ENCODE data around the gene PARL. TPM values are rescaled to one million over a fixed set of nuclear protein-coding genes. Genes with fewer than 3 reads are reported as not detected.

Gene PARL
- total RNA-seq, 1 donor from 2014 or later, result 70.5 TPM

DNA sequence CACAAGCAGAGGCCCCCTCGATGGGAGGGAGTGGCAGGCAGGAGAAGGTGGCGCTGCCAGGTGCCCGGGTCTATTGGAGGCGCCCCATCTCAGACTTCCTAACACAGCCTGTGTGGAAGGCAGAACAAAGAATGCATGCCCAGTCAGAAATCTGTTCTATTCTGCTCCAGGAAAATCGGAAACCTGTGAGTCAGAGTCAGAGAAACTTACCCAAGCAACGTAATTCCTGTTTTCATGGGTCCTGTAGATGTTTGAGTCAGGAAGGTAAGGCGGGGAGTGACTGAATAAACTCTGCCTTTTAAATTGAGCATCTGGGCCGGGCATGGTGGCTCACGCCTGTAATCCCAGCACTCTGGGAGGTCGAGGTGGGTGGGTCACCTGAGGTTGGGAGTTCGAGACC lies 73.0 kb downstream of the PARL start:
- Histone ChIP-seq H3K79me2 (ENCODE audit: low read depth) (no peaks in the 10 kb centered on the region), H3K4me3 (no peak overlapping the region), H3K27me3 (no peaks in the 10 kb centered on the region), H3K4me1 (no peaks in the 10 kb centered on the region), H3K4me2 (no peak overlapping the region), H3K27ac (no peak overlapping the region), H3K9me3 (ENCODE audit: low read depth) (no peaks in the 10 kb centered on the region), H3F3A (ENCODE audit: low read depth) (peaks cover 6% of the 10 kb centered on the region), H4K20me1 (ENCODE audit: low read depth) (no peaks in the 10 kb centered on the region), H3K9ac (no peak overlapping the region), H3K36me3 (no peaks in the 10 kb centered on the region), H2AFZ (replicated peaks) (no peak overlapping the region)
- TF ChIP-seq EZH2 (IDR thresholded peaks at IDR 0.05) (no peak), EZH2phosphoT487 (IDR thresholded peaks at IDR 0.05) (no peak)
- TF ChIP-seq, protein P1, sequence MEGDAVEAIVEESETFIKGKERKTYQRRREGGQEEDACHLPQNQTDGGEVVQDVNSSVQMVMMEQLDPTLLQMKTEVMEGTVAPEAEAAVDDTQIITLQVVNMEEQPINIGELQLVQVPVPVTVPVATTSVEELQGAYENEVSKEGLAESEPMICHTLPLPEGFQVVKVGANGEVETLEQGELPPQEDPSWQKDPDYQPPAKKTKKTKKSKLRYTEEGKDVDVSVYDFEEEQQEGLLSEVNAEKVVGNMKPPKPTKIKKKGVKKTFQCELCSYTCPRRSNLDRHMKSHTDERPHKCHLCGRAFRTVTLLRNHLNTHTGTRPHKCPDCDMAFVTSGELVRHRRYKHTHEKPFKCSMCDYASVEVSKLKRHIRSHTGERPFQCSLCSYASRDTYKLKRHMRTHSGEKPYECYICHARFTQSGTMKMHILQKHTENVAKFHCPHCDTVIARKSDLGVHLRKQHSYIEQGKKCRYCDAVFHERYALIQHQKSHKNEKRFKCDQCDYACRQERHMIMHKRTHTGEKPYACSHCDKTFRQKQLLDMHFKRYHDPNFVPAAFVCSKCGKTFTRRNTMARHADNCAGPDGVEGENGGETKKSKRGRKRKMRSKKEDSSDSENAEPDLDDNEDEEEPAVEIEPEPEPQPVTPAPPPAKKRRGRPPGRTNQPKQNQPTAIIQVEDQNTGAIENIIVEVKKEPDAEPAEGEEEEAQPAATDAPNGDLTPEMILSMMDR (IDR thresholded peaks at IDR 0.05), result no peak
- H3K4me1 Mint-ChIP-seq, result no peaks in the 10 kb centered on the region
- peak overlapping the region; percentile 37 for H3K27ac Mint-ChIP-seq
- no peak for DNase-seq (ENCODE audit: low spot score)
- H3K36me3 Mint-ChIP-seq, result peaks cover 43% of the 10 kb centered on the region
- H3K9me3 Mint-ChIP-seq, result no peaks in the 10 kb centered on the region
- H3K27me3 Mint-ChIP-seq (ENCODE audit: insufficient read depth, low read depth), result peaks cover 4% of the 10 kb centered on the region
- H3K4me3 Mint-ChIP-seq, result no peak overlapping the region

DNA sequence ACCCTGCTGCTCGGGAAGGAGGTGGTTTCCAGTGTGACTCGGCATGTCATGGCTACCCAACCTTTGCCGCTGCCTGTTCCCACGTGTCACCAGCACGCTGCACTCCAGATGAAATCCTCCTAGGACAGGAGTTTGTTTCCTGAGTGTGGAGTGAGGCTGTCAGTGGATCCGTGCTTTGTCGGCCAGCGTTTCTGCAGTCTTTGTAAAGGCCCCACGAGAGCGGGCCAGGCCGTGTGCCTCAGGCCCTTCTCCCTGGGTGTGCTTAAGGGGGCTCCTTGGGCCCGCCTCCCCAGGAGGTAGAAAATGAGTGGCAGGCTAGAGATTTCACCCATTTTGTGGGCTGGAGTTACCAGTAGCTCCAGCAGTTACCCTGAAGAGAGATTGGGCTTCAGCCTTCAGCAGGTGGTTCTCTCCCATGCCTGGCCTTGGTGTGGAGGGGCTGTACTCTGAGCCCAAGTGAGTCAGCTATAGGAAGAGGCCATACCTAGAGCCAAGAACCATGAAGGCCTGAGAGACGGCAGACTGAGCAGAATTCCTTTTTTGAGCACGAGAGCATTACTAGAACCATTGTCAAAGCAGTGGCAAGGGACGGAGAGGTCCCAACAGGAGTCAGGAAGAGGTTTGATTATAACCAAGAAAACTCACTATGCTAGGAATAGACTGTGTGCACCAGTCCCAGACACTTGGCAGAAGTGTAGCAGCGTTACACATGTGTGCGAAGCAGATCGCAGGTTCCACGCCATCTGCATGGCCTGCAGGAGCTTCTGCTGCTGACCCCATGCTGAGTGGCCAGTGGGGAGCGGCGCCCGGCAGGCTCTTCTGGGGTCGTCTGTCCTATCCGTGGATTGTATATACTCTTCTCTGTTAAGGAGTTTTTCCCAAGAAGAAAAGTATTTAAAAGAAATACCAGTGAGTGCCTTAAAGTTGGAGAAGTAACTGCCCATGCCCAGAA lies 73.8 kb downstream of the PARL start:
- Histone ChIP-seq H3F3A (ENCODE audit: low read depth) (peaks cover 6% of the 10 kb centered on the region), H2AFZ (replicated peaks) (no peak overlapping the region), H3K4me3 (no peak overlapping the region), H3K9me3 (ENCODE audit: low read depth) (no peaks in the 10 kb centered on the region), H4K20me1 (ENCODE audit: low read depth) (no peaks in the 10 kb centered on the region), H3K27ac (no peak overlapping the region), H3K27me3 (no peaks in the 10 kb centered on the region), H3K36me3 (no peaks in the 10 kb centered on the region), H3K9ac (no peak overlapping the region), H3K4me1 (no peaks in the 10 kb centered on the region), H3K79me2 (ENCODE audit: low read depth) (no peaks in the 10 kb centered on the region), H3K4me2 (no peak overlapping the region)
- TF ChIP-seq EZH2phosphoT487 (IDR thresholded peaks at IDR 0.05) (no peak), EZH2 (IDR thresholded peaks at IDR 0.05) (no peak)
- TF ChIP-seq, protein P1 (IDR thresholded peaks at IDR 0.05), result no peak
- DNase-seq (ENCODE audit: low spot score), result no peak
- Mint-ChIP-seq H3K4me1 (no peaks in the 10 kb centered on the region), H3K9me3 (no peaks in the 10 kb centered on the region), H3K27me3 (ENCODE audit: insufficient read depth, low read depth) (peaks cover 4% of the 10 kb centered on the region), H3K36me3 (peaks cover 46% of the 10 kb centered on the region), H3K4me3 (no peak overlapping the region), H3K27ac (no peak overlapping the region)

DNA sequence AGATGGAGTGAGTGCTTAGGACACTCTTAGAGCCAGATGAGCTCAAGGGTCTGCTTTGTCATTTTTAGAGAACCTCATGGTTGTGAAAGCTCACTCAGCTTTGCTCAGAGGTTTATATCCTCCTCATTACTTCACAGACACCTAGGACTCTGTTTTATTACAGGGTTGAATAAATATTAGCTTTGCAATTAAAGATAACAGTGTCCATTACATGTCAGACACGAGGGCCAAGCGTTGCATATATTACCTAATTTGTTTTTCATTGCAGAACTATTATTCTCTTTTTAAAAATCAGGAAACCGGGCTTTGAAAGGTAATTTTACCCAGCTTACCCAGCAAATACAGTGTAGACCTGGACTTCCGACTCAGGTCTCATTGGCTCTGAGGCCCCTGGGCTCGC lies 75.4 kb downstream of the PARL start:
- no peaks in the 10 kb centered on the region for H3K36me3 ChIP-seq
- DNase-seq (ENCODE audit: low spot score), result no peak
- no peak overlapping the region for H3K27ac ChIP-seq

More for the DNA sequence above, 75.4 kb downstream of the PARL start:
- no peaks in the 10 kb centered on the region for H3K27me3 ChIP-seq
- H4K20me1 ChIP-seq (ENCODE audit: low read depth), result no peaks in the 10 kb centered on the region
- no peak overlapping the region for H3K4me3 Mint-ChIP-seq
- TF ChIP-seq EZH2phosphoT487 (IDR thresholded peaks at IDR 0.05) (no peak), EZH2 (IDR thresholded peaks at IDR 0.05) (no peak)
- TF ChIP-seq, protein P1 (IDR thresholded peaks at IDR 0.05), result no peak
- peaks cover 48% of the 10 kb centered on the region for H3K36me3 Mint-ChIP-seq
- no peaks in the 10 kb centered on the region for H3K79me2 ChIP-seq (ENCODE audit: low read depth)
- no peaks in the 10 kb centered on the region for H3K9me3 Mint-ChIP-seq
- H3K9me3 ChIP-seq (ENCODE audit: low read depth), result no peaks in the 10 kb centered on the region
- no peaks in the 10 kb centered on the region for H3K4me1 Mint-ChIP-seq
- no peaks in the 10 kb centered on the region for H3F3A ChIP-seq (ENCODE audit: low read depth)
- H3K9ac ChIP-seq, result no peak overlapping the region
- peaks cover 3% of the 10 kb centered on the region for H3K27me3 Mint-ChIP-seq (ENCODE audit: insufficient read depth, low read depth)
- H3K27ac Mint-ChIP-seq, result no peak overlapping the region
- no peak overlapping the region for H3K4me2 ChIP-seq
- H3K4me3 ChIP-seq, result no peak overlapping the region
- H2AFZ ChIP-seq (replicated peaks), result no peak overlapping the region
- H3K4me1 ChIP-seq, result no peaks in the 10 kb centered on the region

All from neural progenitor cell (in vitro differentiated cells).